NCI-H748 (cell line): Measurements from ENCODE around the gene ALPK3.
A peak's percentile ranks its signal among the peaks of the same experiment; 100 is the strongest.

Source experiments
- DNase-seq: peaks from one replicate; lab custom pipeline; 2025; ENCODE audit not compliant: unreplicated experiment; lab: John Stamatoyannopoulos, UW

ALPK3 gene

GRCh38 chr15:84914909-84915605, 97.9 kb downstream of the ALPK3 start:
- DNase-seq: peak; percentile 9

- DNase-seq: no peak
Observed at GRCh38 chr15:84915606-84915958, 98.4 kb downstream of the ALPK3 start.

- DNase-seq: no peak
Observed at GRCh38 chr15:84917452-84917851, 100.3 kb downstream of the ALPK3 start.

- DNase-seq: no peak
Observed at GRCh38 chr15:84919106-84919667, 102.0 kb downstream of the ALPK3 start.

GRCh38 chr15:84921121-84921520, 104.0 kb downstream of the ALPK3 start:
- no peak for DNase-seq

- no peak for DNase-seq
Observed at GRCh38 chr15:84922530-84922929, 105.4 kb downstream of the ALPK3 start.
